Activated naive CD4-positive, alpha-beta T cell (primary cell): ENCODE results near the gene SOX13.
"Not testable (repeated sequence)": the region's sequence is repeated elsewhere in the genome, so short reads cannot be mapped to it uniquely, and the experiment has no call there.

Experiments used
- DNase-seq, 4 experiments: peaks; one replicate each; lab custom pipeline; 2025; lab: John Stamatoyannopoulos, UW

The SOX13 gene

GRCh38 chr1:204072931-204073836 lies at the start of gene SOX13:
Gene SOX13, plus strand, starts transcription at chr1:204073115. Its CDS starts 39,801 bp downstream, at chr1:204112916.
- no peak for DNase-seq

DNA sequence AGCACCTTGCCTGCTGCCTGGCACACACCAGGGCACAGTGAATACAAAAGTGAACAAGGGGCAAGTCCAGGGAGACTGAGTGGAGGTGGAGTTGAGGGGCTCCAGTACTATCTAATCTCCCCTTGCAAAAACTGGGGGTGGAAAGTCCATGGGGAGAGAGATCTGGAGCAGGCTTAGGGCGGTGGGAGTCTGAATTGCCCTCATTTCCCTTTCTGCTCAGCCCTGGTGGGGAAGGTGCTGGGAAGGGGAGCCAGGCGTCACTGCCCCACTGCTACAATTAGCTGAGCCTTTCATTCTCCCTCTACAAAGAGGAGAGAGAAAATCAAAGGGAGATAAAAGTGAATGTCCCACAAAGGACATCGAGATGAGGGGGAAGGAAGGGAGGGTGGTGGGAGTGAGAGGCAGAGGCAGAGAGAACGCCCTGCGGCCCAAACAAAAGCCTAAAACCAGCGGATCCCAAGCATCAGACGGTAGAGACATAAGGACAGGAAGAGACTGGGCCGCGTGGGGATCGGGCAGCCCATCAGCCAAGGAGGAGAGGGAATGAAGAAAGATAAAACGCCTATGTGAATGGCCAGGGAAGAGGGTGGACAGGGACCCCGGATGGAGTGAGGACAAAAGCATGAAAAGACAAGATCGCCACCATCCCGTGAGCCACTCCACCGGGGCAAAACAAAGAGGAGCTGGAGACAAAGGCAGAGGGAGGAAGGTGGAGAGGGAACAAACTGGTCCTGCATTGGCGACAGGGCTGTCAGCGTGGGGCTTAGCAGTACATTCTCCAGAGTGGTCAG lies 46.8 kb upstream of the SOX13 start:
- no peak for DNase-seq

DNA sequence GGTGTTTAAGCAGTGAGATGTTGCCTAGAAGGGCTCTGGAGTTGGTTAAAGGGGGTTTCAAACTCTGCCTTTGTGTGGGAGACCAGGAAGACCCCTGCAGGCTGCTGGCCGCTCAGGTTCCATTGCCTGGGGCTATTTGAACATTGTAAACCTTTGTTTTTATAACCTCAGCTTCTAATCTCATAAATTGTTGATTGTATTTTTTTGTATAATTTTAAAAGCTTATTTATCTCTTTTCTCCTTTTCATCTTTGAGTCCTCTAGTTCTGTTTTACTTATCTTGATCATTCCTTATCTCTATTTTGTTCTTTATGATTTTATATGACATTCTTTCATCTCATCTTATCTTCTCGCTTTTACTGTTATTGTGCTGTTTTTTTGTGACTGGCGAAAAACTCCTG lies 45.5 kb upstream of the SOX13 start:
- no peak for DNase-seq

DNA sequence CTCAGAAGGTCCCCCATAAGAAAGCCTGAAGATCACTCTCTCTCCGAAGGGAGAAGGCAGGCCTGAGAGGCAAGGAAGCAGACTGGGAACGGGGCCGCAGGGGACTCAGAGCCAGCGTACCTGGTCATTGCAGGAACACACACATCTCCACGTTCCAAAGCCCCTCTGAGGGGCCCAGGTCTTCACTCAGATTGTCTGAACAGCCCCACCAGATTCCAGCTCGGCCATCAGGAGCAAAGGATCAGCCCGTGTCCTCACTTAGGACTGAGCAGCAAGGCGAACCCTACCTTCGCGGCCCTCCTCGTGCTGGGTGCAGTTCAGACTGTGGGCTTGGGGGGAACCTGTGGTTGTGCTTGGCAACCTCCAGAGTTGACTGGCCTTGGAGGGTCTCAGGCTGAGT lies 43.9 kb upstream of the SOX13 start:
- DNase-seq = no peak

DNA sequence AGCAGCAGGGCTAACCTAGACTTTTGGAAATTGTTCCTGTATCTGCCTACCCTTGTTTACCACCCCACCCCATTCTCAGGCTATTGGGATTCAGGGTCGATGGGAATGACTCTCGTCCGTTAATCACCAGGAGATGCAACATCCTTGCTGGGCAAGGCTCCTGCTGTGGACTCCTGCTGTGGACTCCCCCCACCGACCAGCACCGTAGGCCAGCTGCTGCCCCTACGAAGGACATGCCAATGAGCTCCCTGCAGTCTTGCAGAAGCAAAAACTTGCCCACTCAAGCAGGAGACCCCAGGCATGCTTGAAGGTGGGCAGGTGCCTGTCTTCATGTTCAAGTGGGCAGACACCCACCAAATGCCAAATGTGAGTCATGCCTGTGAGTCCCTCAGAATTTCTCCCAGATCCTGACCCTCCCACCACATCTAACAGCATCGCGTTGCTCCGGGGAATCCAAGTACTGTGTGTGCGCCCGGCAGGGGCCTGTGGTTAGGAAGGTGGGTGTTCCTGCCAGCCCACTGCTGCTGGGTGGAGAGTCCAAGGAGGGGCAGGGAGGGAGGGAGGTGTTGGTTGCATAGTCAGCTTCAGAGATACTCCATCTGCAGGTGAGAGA lies 41.7 kb upstream of the SOX13 start:
- no peak for DNase-seq

- no peak for DNase-seq
Measured at GRCh38 chr1:204032642-204033235, 40.2 kb upstream of the SOX13 start.

- no peak for DNase-seq
Measured at GRCh38 chr1:204033306-204033705, 39.6 kb upstream of the SOX13 start.

DNA sequence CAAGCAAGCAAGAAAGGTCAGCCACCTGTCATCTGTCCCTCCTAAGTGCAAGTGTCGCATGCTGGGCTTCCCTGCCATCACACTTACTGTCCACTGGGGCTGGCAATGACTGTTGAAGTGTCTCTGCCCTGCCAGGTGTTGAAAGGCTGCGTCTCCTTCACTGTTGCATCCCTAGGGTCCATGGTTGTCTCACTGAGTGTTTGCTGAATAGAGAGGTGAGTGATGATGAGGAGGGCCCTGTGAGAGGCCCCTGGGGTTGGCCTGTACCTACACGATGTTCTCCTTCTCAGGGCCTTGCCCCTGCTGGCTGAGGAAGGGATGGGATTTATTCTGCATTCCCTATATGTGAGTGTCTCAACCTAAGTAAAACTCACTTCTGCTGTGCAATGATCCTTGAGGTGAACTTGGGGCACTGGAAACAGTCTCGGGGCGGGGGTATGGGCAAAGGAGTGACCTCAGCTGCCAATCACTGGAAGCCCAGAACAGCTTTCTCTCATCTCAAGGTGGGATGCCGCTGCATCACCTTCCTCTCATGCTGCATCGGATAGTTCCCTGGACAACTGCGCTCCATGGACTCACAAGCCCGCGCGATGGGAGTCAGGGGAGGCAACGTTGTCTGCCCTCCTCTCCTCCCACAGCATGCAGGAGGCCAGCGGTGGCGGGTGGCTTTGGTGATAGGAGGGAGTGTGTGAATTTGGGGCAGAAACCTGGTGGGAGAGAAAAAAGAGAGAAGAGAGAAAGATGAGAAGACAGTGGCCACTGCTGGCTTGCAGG lies 35.8 kb upstream of the SOX13 start:
- DNase-seq = no peak

DNA sequence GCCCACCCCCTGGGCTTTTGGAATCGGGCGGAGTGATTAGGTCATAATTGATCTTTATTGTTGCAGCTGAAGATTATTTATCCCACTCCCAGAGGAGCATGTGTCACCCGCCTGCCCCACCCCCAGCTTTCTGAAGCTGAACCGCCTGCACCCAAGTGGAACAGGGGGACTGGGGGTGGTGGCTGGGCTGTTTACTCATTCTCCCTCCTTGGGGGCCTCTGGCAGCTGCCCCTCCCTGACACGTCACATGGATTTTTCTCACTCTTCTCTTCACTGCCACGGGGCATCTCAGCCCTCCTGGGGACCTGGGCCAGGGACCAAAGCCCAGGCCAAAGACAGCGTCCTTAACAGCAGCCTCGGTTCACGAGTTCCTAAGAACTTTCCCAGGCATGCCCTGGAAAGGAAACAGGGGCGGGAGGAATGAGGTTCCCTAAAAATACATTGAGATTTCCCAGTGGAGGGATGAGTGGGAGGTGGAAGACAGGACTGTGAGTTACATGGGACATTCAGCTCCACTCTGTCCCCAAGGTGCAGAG lies 31.6 kb upstream of the SOX13 start:
- no peak for DNase-seq

DNA sequence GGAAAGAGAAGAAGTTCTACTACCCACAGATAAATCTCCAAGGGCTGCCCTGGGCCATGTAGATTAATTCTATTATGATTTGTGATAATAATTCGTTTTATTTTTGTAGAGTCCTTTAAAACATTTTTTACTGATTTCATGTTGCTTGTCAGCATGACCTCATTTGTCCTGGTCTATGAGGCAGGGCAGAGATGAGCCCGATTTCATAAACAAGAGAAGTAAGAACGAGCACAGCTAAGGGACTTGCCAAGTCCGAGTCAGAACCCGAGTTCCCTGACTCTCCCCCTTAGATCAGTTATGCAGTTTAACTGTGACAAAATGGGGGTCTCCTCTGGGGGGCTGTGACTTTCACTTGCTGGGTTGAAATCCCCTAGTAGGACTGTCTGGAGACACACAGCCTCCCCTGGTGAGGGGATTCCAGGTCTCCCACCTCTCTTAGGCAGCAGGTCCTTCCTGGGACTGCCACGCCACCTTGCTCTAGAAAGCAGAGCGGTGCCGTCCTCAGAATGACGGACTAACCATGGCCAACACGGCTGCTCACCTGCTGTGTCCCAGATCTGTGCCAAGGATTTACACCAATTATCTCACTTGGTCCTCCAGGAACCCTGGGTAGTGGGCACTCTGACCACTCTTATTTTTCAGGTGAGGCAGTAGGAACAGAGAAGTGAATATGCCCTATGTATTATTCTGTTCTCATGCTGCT lies 31.0 kb upstream of the SOX13 start:
- no peak for DNase-seq

DNA sequence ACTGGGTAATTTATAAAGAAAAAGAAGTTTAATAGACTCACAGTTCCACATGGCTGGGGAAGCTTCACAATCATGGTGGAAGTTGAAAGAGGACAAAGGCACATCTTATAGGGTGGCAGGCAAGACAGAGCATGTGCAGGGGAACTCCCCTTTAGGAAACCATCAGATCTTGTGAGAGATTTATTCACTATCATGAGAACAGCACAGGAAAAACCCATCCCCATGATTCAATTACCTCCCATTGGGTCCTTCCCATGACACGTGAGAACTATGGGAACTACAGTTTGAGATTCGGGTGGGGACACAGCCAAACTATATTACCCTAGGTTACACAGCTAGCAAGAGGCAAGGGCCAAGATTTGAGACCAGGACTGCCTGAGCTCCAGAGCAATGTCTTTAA lies 30.4 kb upstream of the SOX13 start:
- DNase-seq = no peak

DNA sequence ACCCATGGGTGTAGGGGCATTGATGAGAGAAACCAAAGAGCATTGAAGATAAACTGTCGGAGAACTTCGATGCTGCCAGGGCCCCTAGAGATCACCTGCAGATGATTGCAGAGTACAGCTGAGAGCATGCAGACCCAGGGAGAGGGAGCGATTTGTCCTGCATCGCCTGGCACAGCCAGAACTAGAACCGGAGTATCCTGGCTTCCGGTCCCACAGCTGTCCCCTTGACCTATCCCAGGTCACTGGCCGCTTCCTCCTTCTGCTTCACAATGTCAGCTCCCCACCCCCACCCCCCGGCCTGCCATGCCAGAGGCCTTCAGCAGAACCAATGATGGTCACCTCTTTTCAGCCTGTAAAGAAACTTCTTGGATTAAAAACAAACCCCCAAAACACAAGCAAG lies 29.2 kb upstream of the SOX13 start:
- no peak for DNase-seq

- no peak for DNase-seq
Measured at GRCh38 chr1:204044448-204044847, 28.5 kb upstream of the SOX13 start.

- no peak for DNase-seq
Measured at GRCh38 chr1:204045430-204045829, 27.5 kb upstream of the SOX13 start.

GRCh38 chr1:204046346-204046745 lies 26.6 kb upstream of the SOX13 start:
- no peak for DNase-seq

DNA sequence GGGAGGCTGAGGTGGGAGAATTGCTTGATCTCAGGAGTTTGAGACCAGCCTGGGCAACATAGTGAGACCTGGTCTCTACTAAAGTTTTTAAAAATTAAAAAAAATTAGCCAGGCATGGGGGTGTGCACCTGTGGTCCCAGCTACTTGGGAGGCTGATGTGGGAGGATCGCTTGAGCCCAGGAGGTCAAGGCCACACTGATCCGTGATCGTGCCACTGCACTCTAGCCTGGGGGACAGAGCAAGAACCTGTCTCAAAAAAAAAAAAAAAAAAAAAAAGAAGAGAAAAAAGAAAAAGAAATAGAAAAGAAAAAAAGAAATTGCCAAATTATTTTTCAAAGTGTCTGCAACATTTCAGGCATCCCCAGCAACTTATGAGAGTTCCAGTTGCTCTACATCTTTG lies 24.1 kb upstream of the SOX13 start:
- not testable (repeated sequence) for DNase-seq

- no peak for DNase-seq
Measured at GRCh38 chr1:204051258-204051657, 21.7 kb upstream of the SOX13 start.

GRCh38 chr1:204051718-204052117 lies 21.2 kb upstream of the SOX13 start:
- no peak for DNase-seq

GRCh38 chr1:204053893-204054292 lies 19.0 kb upstream of the SOX13 start:
- no peak for DNase-seq

GRCh38 chr1:204059970-204060369 lies 12.9 kb upstream of the SOX13 start:
- DNase-seq = no peak

DNA sequence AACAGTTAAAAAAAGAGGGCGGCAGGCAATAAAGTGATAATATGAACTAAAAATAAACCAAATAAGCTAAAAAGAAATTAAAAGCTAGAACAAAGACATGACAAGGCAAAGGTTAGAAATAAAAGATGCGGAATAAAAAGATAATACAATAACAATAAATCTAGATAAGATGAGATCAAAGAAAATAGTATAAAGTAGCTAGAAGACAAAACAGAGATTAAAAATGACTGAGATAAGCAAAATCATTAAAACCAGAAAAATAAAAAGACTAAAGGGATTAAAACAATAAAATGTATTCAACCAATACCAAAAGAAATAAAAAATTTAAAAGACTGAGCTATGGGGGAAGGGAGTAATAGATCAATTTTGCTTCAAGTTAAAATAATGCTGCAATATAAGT lies 10.8 kb upstream of the SOX13 start:
- DNase-seq = no peak
